Liver (tissue), 9 donors: ENCODE results near the gene NCAM1. TPM values are rescaled to one million over a fixed set of nuclear protein-coding genes. Genes with fewer than 3 reads are reported as not detected.

ENCODE experiments used
- DNase-seq: peaks from one replicate; pipeline ENCODE4 v3.0.0-alpha.2; 2017; ENCODE audit warnings: low spot score
- H3K27ac ChIP-seq, 2 donors: one replicate each; pipeline ENCODE4 v1.7.0; 2013; ENCODE audit warnings: inconsistent platforms in 2 of 2, low read length in 2 of 2, control low read depth in 1 of 2, low read depth in 1 of 2, mild to moderate bottlenecking in 1 of 2
- H3K27me3 ChIP-seq, 4 donors: one replicate each; pipeline versions ENCODE4 v1.6.1 to v1.7.0; 2013; ENCODE audit warnings: low read length in 3 of 4, inconsistent platforms in 1 of 4, mild to moderate bottlenecking in 1 of 4, moderate library complexity in 1 of 4; ENCODE audit not compliant: control insufficient read depth in 4 of 4, insufficient read depth in 4 of 4
- H3K36me3 ChIP-seq, 4 donors: one replicate each; pipeline versions ENCODE4 v1.6.1 to v1.7.0; 2013; ENCODE audit warnings: low read length in 3 of 4, mild to moderate bottlenecking in 3 of 4, low read depth in 1 of 4, moderate library complexity in 1 of 4; ENCODE audit not compliant: control insufficient read depth in 4 of 4, insufficient read depth in 3 of 4
- H3K4me1 ChIP-seq, 4 donors: one replicate each; pipeline versions ENCODE4 v1.6.1 to v1.7.0; 2013; ENCODE audit warnings: low read length in 3 of 4, mild to moderate bottlenecking in 3 of 4, moderate library complexity in 1 of 4; ENCODE audit not compliant: control insufficient read depth in 4 of 4, insufficient read depth in 4 of 4
- H3K4me3 ChIP-seq, 3 donors: one replicate each; pipeline versions ENCODE4 v1.6.1 to v1.7.0; 2013; ENCODE audit warnings: low read length in 3 of 3, control low read depth in 1 of 3, low read depth in 1 of 3, mild to moderate bottlenecking in 1 of 3
- H3K9ac ChIP-seq, 2 donors: one replicate each; pipeline ENCODE4 v1.7.0; 2013; ENCODE audit warnings: low read length in 2 of 2, mild to moderate bottlenecking in 2 of 2, moderate library complexity in 2 of 2, control low read depth in 1 of 2, low read depth in 1 of 2
- H3K9me3 ChIP-seq, 4 donors: one replicate each; pipeline versions ENCODE4 v1.6.1 to v1.7.0; 2013; ENCODE audit warnings: low read length in 3 of 4; ENCODE audit not compliant: control insufficient read depth in 4 of 4
- FOXA1 ChIP-seq: IDR thresholded peaks from 2 replicates; pipeline ENCODE4 v1.6.1; 2016; ENCODE audit warnings: antibody characterized with exemption
- FOXA2 ChIP-seq: IDR thresholded peaks from 2 replicates; pipeline ENCODE4 v1.6.1; 2016; ENCODE audit warnings: antibody characterized with exemption
- GABPA ChIP-seq, 2 donors: IDR thresholded peaks in 1 of 2; conservative IDR thresholded peaks in 1 of 2; 2 replicates each; pipeline ENCODE4 v1.6.1; 2016; ENCODE audit warnings: antibody characterized with exemption in 2 of 2, mild to moderate bottlenecking in 1 of 2, moderate library complexity in 1 of 2
- HNF4A ChIP-seq, 2 donors: conservative IDR thresholded peaks; 2 replicates each; pipeline ENCODE4 v1.6.1; 2016; ENCODE audit warnings: antibody characterized with exemption in 2 of 2, mild to moderate bottlenecking in 2 of 2
- MAX ChIP-seq: IDR thresholded peaks from 2 replicates; pipeline ENCODE4 v1.6.1; 2016; ENCODE audit warnings: antibody characterized with exemption
- RAD21 ChIP-seq, 2 donors: IDR thresholded peaks; 2 replicates each; pipeline ENCODE4 v1.6.1; 2016; ENCODE audit warnings: antibody characterized with exemption in 2 of 2, mild to moderate bottlenecking in 2 of 2
- RXRA ChIP-seq, 2 donors: IDR thresholded peaks; 2 replicates each; pipeline ENCODE4 v1.6.1; 2017 to 2018; ENCODE audit warnings: antibody characterized with exemption in 2 of 2, mild to moderate bottlenecking in 1 of 2
- YY1 ChIP-seq: IDR thresholded peaks from 2 replicates; pipeline ENCODE4 v1.6.1; 2016; ENCODE audit warnings: antibody characterized with exemption, mild to moderate bottlenecking
- WGBS: extraction: QIAGEN DNeasy Blood & Tissue Kit; methylation state at CpG from one replicate; pipeline ENCODE4 v1.1.7; 2013; 5-methylcytosine and 5-hydroxymethylcytosine counted together
- polyA plus RNA-seq, 2 donors: library from polyadenylated mRNA; stranded (reverse) in 1 of 2; unstranded in 1 of 2; fragments of 200-250 nt in 1 of 2; fragments of >200 nt in 1 of 2; fragmentation: Nextera tagmentation in 1 of 2; extraction: Ambion mirVana in 1 of 2; gene quantifications; one replicate each; pipeline versions ENCODE4 v1.2.1 to v1.2.3, GENCODE V29; 2013 to 2015
- total RNA-seq, 2 donors: library from RNA; depleted of rRNA; stranded (reverse); fragments of >200 nt; gene quantifications; one replicate each; pipeline ENCODE4 v1.2.3, GENCODE V29; 2014
- TF ChIP-seq, protein P1 (sequence below): IDR thresholded peaks from 2 replicates; pipeline ENCODE4 v1.6.1; 2016; ENCODE audit warnings: antibody characterized with exemption
- TF ChIP-seq, protein P2 (sequence below): IDR thresholded peaks from 2 replicates; pipeline ENCODE4 v1.6.1; 2016; ENCODE audit warnings: antibody characterized with exemption, mild to moderate bottlenecking
- donor health status: healthy.
- donor health status: healthy.
- donor health status: healthy.
- donor health status: healthy.
- donor health status: healthy.

Gene NCAM1
- total and polyA plus RNA-seq, 4 donors: 0.65 to 2.1 (median 0.88) TPM

DNA sequence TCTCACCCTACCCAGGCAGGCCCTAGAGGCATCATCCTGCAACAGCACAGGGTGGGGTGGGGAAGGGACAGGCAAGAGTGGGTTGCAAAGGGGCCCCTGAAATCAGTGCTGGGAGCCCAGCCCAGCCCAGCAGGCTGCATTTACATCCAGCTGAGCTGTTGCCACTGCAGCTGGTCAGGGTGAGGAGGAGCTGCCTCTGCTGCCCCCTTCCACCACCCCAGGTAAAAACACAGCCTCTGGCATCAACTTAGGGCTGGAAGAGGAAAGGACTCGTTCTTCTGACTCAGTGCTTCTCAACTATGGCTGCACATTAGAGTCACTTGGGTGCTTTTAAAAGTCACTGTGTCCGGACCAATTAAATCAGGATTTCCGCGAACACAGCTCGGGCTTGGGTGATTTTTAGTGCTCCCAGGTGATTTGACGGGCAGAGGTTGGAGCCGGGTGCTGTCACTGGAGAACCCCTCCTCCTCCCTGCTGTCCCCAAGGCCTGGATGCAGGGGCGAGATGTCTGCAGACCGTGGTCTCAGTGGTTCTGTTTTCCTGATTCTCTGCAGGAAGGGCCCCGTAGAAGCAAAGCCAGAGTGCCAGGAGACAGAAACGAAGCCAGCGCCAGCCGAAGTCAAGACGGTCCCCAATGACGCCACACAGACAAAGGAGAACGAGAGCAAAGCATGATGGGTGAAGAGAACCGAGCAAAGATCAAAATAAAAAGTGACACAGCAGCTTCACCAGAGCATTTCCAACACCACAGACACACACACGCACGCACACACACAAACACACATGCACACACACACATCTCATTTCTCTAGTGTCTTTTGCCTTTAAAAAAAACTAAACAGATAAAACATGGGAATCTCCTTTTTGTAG is 313.7 kb downstream of the NCAM1 start:
- Histone ChIP-seq H3K9me3 (no peaks in the 10 kb centered on the region), H3K9ac (peak overlapping the region in 1 of 2 donors; percentile 68), H3K4me3 (peak overlapping the region in 1 of 3 donors; percentile 18), H3K4me1 (no peaks in the 10 kb centered on the region), H3K27ac (peak overlapping the region in 1 of 2 donors; percentile 32), H3K36me3 (no peaks in the 10 kb centered on the region), H3K27me3 (no peaks in the 10 kb centered on the region)
- WGBS: 77% methylated on average over 19 of the region's 19 CpGs
- DNase-seq: no peak
- TF ChIP-seq GABPA (IDR thresholded peaks at IDR 0.05 in 1 of 2, conservative IDR thresholded peaks at IDR 0.05 in 1 of 2) (no peak), YY1 (peak; percentile 33), RXRA (IDR thresholded peaks at IDR 0.05) (peak in 1 of 2 donors; percentile 12), RAD21 (IDR thresholded peaks at IDR 0.05) (no peak), FOXA1 (no peak), HNF4A (conservative IDR thresholded peaks at IDR 0.05) (peak in 1 of 2 donors; percentile 37), FOXA2 (no peak), MAX (no peak)
- TF ChIP-seq, protein P1, sequence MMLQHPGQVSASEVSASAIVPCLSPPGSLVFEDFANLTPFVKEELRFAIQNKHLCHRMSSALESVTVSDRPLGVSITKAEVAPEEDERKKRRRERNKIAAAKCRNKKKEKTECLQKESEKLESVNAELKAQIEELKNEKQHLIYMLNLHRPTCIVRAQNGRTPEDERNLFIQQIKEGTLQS: no peak
- TF ChIP-seq, protein P2, sequence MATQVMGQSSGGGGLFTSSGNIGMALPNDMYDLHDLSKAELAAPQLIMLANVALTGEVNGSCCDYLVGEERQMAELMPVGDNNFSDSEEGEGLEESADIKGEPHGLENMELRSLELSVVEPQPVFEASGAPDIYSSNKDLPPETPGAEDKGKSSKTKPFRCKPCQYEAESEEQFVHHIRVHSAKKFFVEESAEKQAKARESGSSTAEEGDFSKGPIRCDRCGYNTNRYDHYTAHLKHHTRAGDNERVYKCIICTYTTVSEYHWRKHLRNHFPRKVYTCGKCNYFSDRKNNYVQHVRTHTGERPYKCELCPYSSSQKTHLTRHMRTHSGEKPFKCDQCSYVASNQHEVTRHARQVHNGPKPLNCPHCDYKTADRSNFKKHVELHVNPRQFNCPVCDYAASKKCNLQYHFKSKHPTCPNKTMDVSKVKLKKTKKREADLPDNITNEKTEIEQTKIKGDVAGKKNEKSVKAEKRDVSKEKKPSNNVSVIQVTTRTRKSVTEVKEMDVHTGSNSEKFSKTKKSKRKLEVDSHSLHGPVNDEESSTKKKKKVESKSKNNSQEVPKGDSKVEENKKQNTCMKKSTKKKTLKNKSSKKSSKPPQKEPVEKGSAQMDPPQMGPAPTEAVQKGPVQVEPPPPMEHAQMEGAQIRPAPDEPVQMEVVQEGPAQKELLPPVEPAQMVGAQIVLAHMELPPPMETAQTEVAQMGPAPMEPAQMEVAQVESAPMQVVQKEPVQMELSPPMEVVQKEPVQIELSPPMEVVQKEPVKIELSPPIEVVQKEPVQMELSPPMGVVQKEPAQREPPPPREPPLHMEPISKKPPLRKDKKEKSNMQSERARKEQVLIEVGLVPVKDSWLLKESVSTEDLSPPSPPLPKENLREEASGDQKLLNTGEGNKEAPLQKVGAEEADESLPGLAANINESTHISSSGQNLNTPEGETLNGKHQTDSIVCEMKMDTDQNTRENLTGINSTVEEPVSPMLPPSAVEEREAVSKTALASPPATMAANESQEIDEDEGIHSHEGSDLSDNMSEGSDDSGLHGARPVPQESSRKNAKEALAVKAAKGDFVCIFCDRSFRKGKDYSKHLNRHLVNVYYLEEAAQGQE: peak; percentile 20

DNA sequence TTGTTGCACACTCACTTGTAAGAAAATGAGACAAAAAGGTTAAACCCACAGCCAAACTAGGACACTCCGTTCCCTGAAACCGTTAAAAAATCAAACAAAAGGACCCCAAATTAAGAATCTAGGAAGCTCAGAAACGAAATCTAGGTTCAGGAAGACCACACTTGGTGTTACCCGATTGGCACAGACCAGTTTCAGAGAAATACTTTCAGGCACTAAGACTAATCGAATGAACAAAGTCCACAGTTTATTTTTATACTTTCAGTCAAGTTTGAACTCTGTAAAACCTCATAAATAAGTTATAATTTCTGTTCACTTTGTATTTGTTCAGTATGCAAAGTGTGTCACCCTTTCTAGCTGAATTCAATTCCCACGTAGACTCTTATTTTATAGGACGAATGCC is 314.4 kb downstream of the NCAM1 start:
- TF ChIP-seq, protein P2: no peak
- TF ChIP-seq HNF4A (conservative IDR thresholded peaks at IDR 0.05): peak in 1 of 2 donors; percentile 11
- 56% methylated on average over 7 of the region's 7 CpGs for whole genome bisulfite sequencing
- peak overlapping the region in 1 of 2 donors; percentile 68 for H3K9ac ChIP-seq

More for the DNA sequence above, 314.4 kb downstream of the NCAM1 start:
- H3K36me3 ChIP-seq: no peaks in the 10 kb centered on the region
- H3K9me3 ChIP-seq: no peaks in the 10 kb centered on the region
- peak overlapping the region in 1 of 3 donors; percentile 3 for H3K4me3 ChIP-seq
- no peak for DNase-seq
- H3K27me3 ChIP-seq: no peaks in the 10 kb centered on the region
- H3K27ac ChIP-seq: peak overlapping the region in 1 of 2 donors; percentile 32
- H3K4me1 ChIP-seq: no peaks in the 10 kb centered on the region
